Measurements from ENCODE around the gene SNX12.
A peak's percentile ranks its signal among the peaks of the same experiment; 100 is the strongest.
"Not testable (repeated sequence)": the region's sequence is repeated elsewhere in the genome, so short reads cannot be mapped to it uniquely, and the experiment has no call there.

SNX12 gene

GRCh38 chrX:71091263-71091662 is 23.1 kb upstream of the SNX12 start:
- DNase-seq (ENCODE audit: low read depth): no peak

GRCh38 chrX:71085900-71086299 is 17.8 kb upstream of the SNX12 start:
- no peak for DNase-seq (ENCODE audit: low read depth)

- DNase-seq (ENCODE audit: low read depth): no peak
Observed at GRCh38 chrX:71082822-71083221, 14.7 kb upstream of the SNX12 start.

- no peak for DNase-seq (ENCODE audit: low read depth)
Observed at GRCh38 chrX:71082124-71082647, 14.1 kb upstream of the SNX12 start.

GRCh38 chrX:71081330-71082123 is 13.4 kb upstream of the SNX12 start:
- no peak for DNase-seq (ENCODE audit: low read depth)

GRCh38 chrX:71070531-71070930 is 2.4 kb upstream of the SNX12 start:
- no peak for DNase-seq (ENCODE audit: low read depth)

- DNase-seq (ENCODE audit: low read depth): peak; percentile 1
Observed at GRCh38 chrX:71067712-71068043, 456 bp downstream of the SNX12 start.

- no peak for DNase-seq (ENCODE audit: low read depth)
Observed at GRCh38 chrX:71067089-71067488, 1.0 kb downstream of the SNX12 start.

- no peak for DNase-seq (ENCODE audit: low read depth)
Observed at GRCh38 chrX:71060127-71060526, 8.0 kb downstream of the SNX12 start.

- no peak for DNase-seq (ENCODE audit: low read depth)
Observed at GRCh38 chrX:71057848-71058530, 10.1 kb downstream of the SNX12 start.

GRCh38 chrX:71056867-71057266 is 11.3 kb downstream of the SNX12 start:
- DNase-seq (ENCODE audit: low read depth): no peak

- DNase-seq (ENCODE audit: low read depth): no peak
Observed at GRCh38 chrX:71053217-71053621, 14.9 kb downstream of the SNX12 start.

- DNase-seq (ENCODE audit: low read depth): no peak
Observed at GRCh38 chrX:71052721-71053120, 15.4 kb downstream of the SNX12 start.

- not testable (repeated sequence) for DNase-seq (ENCODE audit: low read depth)
Observed at GRCh38 chrX:71047891-71048290, 20.2 kb downstream of the SNX12 start.

GRCh38 chrX:71017396-71017939 is 50.7 kb downstream of the SNX12 start:
- DNase-seq (ENCODE audit: low read depth): no peak
